Activated naive CD8-positive, alpha-beta T cell treated with anti-CD3 and anti-CD28 coated beads, Interleukin-2, amount 10 ng/mL, durations not matched to agents 7 days and 5 days (primary cell): ENCODE data around the gene FOXE3. TPM values are rescaled to one million over a fixed set of nuclear protein-coding genes. Genes with fewer than 3 reads are reported as not detected.
"Not testable (repeated sequence)": the region's sequence is repeated elsewhere in the genome, so short reads cannot be mapped to it uniquely, and the experiment has no call there.

Experiments used
- ATAC-seq: fragments of 150-1000 bp; cut with Tn5 transposase; one replicate; pipeline ENCODE4 v1.10.0; 2021; ENCODE audit warnings: low read depth, moderate library complexity
- POLR2A ChIA-PET: fragments of 350-600 bp; sonication (Branson Sonifier 250); formaldehyde crosslinking; loops from one replicate; lab custom pipeline; 2021; ENCODE audit warnings: antibody characterized with exemption; lab: Charles Lee
- DNase-seq: peaks from one replicate; pipeline ENCODE4 v3.0.0; 2021
- H3K27ac Mint-ChIP-seq: one replicate; pipeline ENCODE4 v1.8.0; 2022; ENCODE audit warnings: mild to moderate bottlenecking, mixed read lengths
- H3K27me3 Mint-ChIP-seq: one replicate; pipeline ENCODE4 v1.8.0; 2022; ENCODE audit warnings: mild to moderate bottlenecking, moderate library complexity, mixed read lengths
- H3K36me3 Mint-ChIP-seq: one replicate; pipeline ENCODE4 v1.8.0; 2021; ENCODE audit warnings: mild to moderate bottlenecking, mixed read lengths
- H3K4me1 Mint-ChIP-seq: one replicate; pipeline ENCODE4 v1.8.0; 2021; ENCODE audit warnings: mixed read lengths
- H3K4me3 Mint-ChIP-seq: one replicate; pipeline ENCODE4 v1.8.0; 2022; ENCODE audit warnings: mild to moderate bottlenecking, moderate library complexity, mixed read lengths
- H3K9me3 Mint-ChIP-seq: one replicate; pipeline ENCODE4 v1.8.0; 2021; ENCODE audit warnings: mixed read lengths
- total RNA-seq, 2 experiments: library from RNA; stranded (reverse); gene quantifications; one replicate each; pipeline ENCODE4 v1.2.3, GENCODE V29; 2021

Gene FOXE3
- total RNA-seq, 2 experiments from 2014 or later, result not detected

DNA sequence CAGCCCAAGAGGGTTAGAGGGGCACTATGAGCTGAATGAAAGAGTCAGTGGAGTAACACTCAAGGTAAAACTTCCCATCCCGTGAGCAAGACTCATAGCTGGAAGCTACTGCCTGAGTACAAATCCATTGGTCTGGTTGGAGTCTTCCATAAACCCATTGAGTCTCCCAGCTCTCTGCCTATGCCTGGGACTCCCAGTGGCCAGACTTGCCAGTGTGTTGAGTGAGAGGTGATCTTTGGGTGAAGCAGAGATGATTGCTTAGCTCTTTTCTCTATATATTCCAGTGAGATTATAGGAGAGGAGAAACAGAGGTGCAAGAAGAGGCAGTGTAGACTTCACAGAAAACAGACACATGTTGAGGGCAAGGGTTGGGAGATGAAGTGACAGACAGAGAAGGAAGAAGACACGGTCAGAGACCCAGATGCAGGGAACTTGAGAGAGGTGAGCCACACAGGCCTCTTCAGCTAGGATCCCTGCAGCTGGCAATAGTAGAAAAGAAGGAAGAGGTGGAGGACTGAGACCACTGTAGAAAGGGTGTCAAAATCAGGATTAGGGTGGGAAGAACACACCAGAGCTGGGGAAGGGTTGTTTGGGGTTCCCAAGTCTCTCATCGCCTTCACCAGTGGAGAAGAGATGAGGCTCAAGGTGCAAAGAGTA, 25.5 kb downstream of the FOXE3 start:
- Mint-ChIP-seq H3K4me3 (no peak overlapping the region), H3K27ac (no peak overlapping the region), H3K4me1 (peaks cover 11% of the 10 kb centered on the region), H3K27me3 (peaks cover 21% of the 10 kb centered on the region), H3K9me3 (no peaks in the 10 kb centered on the region), H3K36me3 (no peaks in the 10 kb centered on the region)
- POLR2A ChIA-PET, result no interaction called here
- ATAC-seq (no peak), DNase-seq (no peak)

DNA sequence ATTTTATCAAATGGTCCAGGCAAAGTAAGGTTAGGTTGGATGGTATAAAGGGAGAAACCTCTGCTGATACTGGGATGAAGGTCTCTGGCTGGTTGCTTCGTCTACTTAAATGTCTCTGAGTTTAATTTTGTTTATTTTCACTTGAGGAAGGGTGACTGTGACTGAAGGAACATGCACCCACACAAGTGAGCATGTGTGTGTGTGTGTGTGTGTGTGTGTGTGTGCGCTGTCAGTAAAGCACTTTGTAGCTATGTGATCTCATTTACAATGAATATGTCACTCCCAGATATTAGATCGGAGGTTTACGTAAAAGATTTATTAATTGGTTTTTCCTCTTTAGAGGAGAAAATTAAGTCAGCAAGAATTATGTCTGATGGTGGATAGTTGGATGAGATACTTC, 26.1 kb downstream of the FOXE3 start:
- H3K9me3 Mint-ChIP-seq, result no peaks in the 10 kb centered on the region

DNA sequence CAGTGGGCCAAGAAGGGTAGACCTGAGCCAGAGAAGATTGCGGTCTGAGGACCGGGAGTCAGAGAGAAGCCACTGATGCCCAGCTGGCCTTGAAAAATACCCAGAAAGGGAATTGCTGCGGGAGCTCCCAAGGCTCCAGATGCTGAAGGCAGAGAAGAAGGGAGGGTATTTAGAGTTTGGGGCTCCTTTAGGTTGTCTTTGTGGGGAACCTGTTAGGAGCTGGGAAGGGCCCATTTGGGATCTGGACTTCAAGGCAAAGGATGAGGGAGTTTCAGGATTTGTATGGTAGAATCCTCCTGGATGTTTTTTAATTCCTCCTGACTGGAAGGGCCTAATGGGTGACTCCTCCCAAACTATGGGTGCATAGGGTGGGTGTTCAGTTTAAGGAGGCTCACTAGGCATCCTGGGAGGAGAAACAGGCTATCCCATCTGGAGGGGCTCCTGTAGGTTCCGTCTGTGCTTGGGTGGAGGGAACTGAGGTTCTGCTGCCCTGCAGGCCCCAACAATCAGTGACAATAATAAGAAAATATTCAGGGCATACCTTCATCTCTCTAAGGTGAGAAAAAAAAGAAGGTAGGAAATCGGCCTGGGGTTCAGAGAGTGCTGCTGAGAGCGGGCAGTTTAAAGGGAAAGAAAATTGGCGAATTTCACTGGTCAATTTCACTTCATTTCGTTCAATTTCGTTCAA, 26.9 kb downstream of the FOXE3 start:
- no peaks in the 10 kb centered on the region for H3K9me3 Mint-ChIP-seq
- H3K27ac Mint-ChIP-seq, result peak overlapping the region; percentile 32
- ATAC-seq (no peak), DNase-seq (no peak)
- peaks cover 31% of the 10 kb centered on the region for H3K27me3 Mint-ChIP-seq
- POLR2A ChIA-PET, result no interaction called here
- no peaks in the 10 kb centered on the region for H3K36me3 Mint-ChIP-seq
- no peak overlapping the region for H3K4me3 Mint-ChIP-seq
- H3K4me1 Mint-ChIP-seq, result peaks cover 10% of the 10 kb centered on the region

More for the DNA sequence above, 26.1 kb downstream of the FOXE3 start:
- Mint-ChIP-seq H3K27me3 (peaks cover 27% of the 10 kb centered on the region), H3K4me1 (peaks cover 10% of the 10 kb centered on the region), H3K27ac (no peak overlapping the region), H3K4me3 (no peak overlapping the region), H3K36me3 (no peaks in the 10 kb centered on the region)
- POLR2A ChIA-PET, result no interaction called here
- no peak for DNase-seq
- ATAC-seq, result no peak

DNA sequence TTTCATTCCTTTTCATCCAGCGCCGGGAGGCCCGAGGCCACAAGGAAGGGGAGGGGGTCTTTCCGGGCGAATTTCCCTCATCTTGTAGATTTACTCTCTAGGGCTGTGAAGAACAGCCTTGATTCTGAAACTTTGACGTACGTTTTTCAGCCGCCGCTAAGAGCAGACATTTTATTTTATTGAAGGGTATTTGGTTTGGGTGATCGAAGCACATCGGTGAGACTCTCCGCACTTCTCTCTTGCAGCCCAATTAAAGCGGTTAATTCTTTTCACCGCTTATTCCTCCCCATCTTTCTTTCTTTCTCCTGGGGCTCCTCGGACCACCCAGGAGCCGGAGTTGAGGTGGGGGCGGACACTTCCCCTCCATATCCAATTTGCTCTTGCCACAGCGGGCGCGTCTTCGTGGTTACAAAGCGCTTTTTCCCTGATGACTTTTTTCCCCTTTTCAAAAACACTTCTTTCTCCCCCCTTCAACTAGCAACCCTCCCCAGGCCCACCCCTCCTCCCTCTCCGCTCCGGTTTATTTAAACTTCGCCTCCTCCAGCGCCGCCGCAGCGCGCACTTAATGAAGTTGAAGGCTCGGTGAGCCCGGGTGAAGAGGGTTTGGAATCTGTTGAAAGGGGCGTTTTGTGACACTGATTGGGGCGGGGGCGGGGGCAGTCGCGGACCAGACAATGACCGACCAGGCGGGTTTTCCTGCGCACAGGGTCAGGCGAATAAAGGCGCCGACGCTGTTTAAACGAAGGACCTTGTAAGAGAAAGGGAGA, 27.6 kb downstream of the FOXE3 start:
- no peaks in the 10 kb centered on the region for H3K36me3 Mint-ChIP-seq
- H3K4me3 Mint-ChIP-seq, result peak overlapping the region; percentile 56
- H3K9me3 Mint-ChIP-seq, result no peaks in the 10 kb centered on the region
- peak overlapping the region; percentile 63 for H3K27ac Mint-ChIP-seq
- H3K27me3 Mint-ChIP-seq, result peaks cover 36% of the 10 kb centered on the region
- DNase-seq (no peak), ATAC-seq (no peak)
- peaks cover 10% of the 10 kb centered on the region for H3K4me1 Mint-ChIP-seq
- POLR2A ChIA-PET, result no interaction called here

DNA sequence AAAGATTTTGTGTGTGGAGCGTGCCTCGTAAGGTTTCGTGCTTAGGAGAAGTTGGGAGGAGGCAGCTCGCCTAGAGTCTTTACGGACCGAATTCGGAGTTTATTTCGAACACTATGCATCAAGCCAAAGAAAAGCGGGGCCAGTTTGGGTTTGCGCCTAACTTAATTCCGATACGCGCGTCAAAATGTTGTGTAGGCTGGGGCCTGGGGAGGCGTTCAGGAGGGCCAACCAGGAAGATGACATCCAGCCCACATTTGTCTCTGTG, 28.1 kb downstream of the FOXE3 start:
- Mint-ChIP-seq H3K36me3 (no peaks in the 10 kb centered on the region), H3K27ac (peak overlapping the region; percentile 63), H3K4me1 (peaks cover 10% of the 10 kb centered on the region), H3K4me3 (peak overlapping the region; percentile 56), H3K9me3 (no peaks in the 10 kb centered on the region), H3K27me3 (peaks cover 41% of the 10 kb centered on the region)
- ATAC-seq (no peak), DNase-seq (no peak)
- POLR2A ChIA-PET, result no interaction called here

DNA sequence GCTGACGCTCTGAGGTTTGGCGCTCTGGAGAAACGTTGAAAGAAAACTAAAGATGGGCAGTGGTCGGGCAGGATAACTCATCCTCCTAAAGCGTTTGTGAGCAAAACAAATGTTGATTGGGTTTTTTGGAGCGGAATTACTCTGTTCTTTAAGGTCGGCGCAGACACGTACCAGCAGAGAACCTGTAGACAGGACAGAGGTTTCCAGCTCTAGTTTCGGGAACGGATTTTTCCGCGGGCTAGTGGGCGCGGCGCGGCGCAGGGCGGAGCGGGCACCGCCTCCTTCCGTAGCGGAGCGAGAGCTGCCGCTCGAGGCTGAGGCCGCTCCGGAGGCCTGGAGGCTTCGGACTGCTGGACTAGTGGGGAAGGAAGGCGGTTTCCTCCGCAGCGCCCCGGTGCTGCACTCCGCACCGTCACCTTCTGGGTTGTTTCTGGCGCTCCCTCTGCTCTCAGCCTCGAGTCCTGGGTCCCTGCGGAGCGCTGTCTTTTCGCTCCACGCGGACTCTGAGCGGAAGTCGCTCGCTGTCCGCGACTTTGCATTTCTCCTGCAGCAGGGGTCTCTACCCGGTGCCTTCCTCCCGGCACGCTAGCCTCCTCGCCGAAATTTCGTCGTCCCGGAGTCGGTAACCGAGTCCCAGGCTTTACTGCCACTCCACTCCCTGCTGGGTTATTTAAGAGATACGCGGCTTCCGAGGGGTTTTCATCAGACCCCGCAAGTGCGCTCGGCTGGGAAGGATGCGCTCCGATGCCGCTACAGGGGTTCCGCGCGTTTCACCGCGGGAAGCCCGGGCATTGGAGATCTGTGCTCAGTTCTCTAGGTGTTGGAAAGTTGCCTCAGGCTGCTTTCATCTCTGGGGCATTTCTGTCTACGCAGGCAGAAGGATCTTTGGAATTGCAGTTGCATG, 28.7 kb downstream of the FOXE3 start:
- DNase-seq (peak; percentile 61), ATAC-seq (peak; percentile 64)
- H3K36me3 Mint-ChIP-seq, result no peaks in the 10 kb centered on the region
- peaks cover 47% of the 10 kb centered on the region for H3K27me3 Mint-ChIP-seq
- H3K4me1 Mint-ChIP-seq, result peaks cover 10% of the 10 kb centered on the region
- POLR2A ChIA-PET, result no interaction called here
- peak overlapping the region; percentile 63 for H3K27ac Mint-ChIP-seq
- peak overlapping the region; percentile 56 for H3K4me3 Mint-ChIP-seq
- no peaks in the 10 kb centered on the region for H3K9me3 Mint-ChIP-seq

DNA sequence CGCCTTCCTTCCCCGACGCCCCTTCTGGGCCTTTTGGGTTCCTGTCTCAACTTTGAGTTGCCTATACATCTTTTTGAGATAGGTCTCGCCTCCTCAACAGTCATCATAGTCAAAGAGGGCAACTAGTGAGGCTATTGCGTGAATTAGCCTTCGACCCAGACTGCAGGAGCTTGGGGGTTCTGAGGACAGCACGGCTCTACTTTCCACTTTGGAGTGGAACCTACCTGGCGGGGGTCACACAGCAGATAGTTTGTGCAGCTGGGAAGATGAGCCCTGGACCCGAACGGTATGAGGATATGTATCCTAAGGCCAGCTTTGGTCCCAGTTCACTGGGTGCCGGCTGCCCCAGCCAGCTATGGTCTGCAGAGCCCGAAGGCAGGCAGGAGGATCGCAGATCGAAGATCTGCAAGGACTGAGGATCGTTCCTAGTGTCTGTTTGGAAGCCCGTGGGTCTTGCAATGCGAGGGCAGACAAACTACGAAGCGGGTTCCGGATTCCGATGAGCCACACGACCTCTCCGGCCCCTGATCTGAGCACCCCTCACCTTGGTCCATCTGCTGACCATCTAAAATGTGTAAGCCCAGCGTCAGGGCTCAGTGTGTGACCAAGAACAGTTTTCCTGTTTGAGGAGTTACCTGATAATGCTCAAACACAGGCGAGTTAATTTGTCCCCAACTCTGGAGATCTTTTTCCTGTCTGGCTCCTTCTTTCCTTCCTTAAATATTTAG, 29.9 kb downstream of the FOXE3 start:
- Mint-ChIP-seq H3K27me3 (peaks cover 57% of the 10 kb centered on the region), H3K27ac (no peak overlapping the region), H3K9me3 (no peaks in the 10 kb centered on the region), H3K4me1 (peaks cover 10% of the 10 kb centered on the region), H3K36me3 (no peaks in the 10 kb centered on the region), H3K4me3 (no peak overlapping the region)
- POLR2A ChIA-PET, result no interaction called here
- ATAC-seq, result no peak
- no peak for DNase-seq

DNA sequence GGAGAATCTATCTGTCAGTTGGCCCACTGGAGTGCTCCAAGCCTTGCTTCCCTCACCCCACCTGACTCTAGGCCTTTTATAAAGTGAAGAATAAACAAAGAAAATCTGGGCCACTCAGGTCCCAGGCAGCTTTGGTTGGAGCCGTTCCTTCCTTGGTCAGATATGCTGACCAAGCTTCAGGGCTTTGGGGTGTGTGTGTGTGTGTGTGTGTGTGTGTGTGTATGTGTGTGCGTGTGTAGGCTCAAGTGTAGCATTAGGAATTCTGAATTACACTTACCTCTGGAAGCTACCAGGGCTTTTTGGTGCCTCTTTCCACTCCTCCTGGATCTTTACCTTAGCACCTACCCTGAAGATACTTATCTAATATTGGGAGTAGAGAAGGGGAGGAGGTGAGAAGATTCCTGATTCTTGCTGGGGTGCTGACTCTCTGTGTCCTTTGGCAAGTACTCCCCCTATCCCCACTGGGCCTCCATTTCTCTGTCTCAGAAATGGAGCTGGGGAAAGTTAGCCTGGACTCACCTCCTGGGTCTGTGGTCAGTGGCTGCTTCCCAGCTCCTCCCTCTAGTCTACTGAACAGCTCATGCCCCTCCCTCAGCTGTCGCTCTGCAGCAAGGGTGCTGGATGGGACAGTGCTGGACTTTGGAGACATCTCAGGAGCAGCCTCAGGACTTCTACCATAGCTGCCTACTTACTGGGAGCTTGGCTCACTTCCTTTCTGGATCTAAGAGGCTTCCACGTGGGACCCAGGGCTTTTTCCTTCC, 32.6 kb downstream of the FOXE3 start:
- no peak overlapping the region for H3K27ac Mint-ChIP-seq
- no peaks in the 10 kb centered on the region for H3K36me3 Mint-ChIP-seq
- H3K9me3 Mint-ChIP-seq, result no peaks in the 10 kb centered on the region
- DNase-seq (no peak), ATAC-seq (no peak)
- peaks cover 67% of the 10 kb centered on the region for H3K27me3 Mint-ChIP-seq
- H3K4me1 Mint-ChIP-seq, result peaks cover 10% of the 10 kb centered on the region
- H3K4me3 Mint-ChIP-seq, result no peak overlapping the region
- POLR2A ChIA-PET, result no interaction called here

DNA sequence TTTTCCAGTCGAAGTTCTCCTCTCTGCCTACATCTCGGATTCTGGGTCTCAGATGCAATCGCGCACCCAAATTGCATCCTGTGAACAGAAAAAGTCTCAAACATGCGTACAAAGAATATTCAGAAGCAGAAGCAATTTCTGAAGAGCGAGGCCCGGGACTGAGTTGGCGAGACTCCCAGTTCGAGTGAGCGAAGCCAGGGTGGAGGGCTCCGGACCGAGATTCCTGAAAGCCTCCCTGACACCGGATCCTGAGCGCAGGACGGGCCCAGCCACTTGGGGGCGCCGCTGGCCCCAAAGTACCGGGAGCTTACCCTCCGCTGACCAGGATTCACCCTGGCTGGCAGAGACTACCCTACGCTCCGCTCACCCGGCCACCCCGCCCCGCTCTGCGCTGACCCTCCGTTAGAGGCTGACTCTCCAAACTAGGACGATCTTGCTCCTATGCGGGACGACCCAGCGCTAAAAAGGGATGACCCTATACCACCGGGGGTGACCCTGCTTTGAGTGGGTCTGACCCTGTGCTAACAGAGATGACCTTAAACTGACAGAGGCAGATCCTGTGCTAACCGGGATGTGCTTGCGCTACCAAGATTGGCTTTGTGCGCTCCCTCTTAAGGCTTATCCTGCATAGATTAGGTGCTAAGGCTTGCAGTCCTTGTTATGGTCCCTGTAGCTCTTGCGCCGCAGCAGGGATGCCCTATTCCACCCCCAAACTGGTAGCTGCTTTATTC, 33.9 kb downstream of the FOXE3 start:
- Mint-ChIP-seq H3K9me3 (no peaks in the 10 kb centered on the region), H3K4me1 (peaks cover 4% of the 10 kb centered on the region), H3K27ac (no peak overlapping the region), H3K27me3 (peaks cover 64% of the 10 kb centered on the region), H3K4me3 (no peak overlapping the region), H3K36me3 (no peaks in the 10 kb centered on the region)
- DNase-seq, result no peak
- ATAC-seq, result no peak
- POLR2A ChIA-PET, result interaction anchor here (1.1 kb wide), 1 partner anchor 12 kb away, joined by 3 read pairs; the partner anchor contains the start of gene FOXD2

DNA sequence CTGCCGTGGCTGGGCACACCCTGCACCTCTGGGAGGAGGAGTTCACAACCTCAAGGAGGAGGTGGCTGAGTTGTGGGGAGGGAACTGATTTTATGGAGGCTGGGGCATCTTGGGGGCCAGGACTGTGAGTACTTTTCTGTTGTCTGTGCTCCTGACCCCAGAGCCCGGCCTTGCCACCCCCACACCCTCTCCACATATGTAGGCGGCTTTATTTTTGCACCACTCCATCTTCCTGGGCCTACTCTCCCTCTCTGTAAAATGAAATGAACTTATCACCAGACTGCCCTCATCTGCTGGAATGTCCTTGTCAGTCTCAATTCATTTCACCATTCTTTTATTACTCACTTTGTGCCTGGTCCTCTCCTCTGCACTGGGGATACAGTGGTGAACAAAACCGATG, 34.5 kb downstream of the FOXE3 start:
- no peak for ATAC-seq
- no peak for DNase-seq
- Mint-ChIP-seq H3K9me3 (no peaks in the 10 kb centered on the region), H3K36me3 (no peaks in the 10 kb centered on the region), H3K27me3 (peaks cover 58% of the 10 kb centered on the region), H3K4me3 (no peak overlapping the region), H3K4me1 (peaks cover 1% of the 10 kb centered on the region), H3K27ac (no peak overlapping the region)
- POLR2A ChIA-PET, result no interaction called here

DNA sequence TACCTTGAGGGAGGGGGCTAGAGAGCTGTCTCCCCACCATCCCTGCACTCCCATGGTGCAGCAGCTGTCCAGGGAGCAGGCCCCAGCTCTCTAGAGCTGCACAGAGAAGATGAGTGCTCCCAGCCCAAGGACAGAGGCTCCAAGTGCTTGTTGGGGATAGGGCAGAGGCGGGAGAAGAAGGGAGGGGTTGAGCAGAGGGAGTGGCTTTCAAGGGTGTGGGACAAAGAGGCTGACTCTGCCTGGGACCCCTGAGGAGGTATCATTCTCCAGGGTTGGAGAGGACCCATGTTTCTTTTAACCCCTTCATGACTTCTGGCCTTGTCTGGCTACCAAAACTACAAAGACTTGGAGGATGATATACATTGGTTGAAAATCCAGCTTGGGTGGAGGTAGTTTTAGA, 36.3 kb downstream of the FOXE3 start:
- POLR2A ChIA-PET, result no interaction called here
- Mint-ChIP-seq H3K36me3 (no peaks in the 10 kb centered on the region), H3K4me1 (no peaks in the 10 kb centered on the region), H3K4me3 (no peak overlapping the region), H3K27me3 (peaks cover 40% of the 10 kb centered on the region), H3K9me3 (no peaks in the 10 kb centered on the region), H3K27ac (no peak overlapping the region)
- ATAC-seq, result no peak
- no peak for DNase-seq

DNA sequence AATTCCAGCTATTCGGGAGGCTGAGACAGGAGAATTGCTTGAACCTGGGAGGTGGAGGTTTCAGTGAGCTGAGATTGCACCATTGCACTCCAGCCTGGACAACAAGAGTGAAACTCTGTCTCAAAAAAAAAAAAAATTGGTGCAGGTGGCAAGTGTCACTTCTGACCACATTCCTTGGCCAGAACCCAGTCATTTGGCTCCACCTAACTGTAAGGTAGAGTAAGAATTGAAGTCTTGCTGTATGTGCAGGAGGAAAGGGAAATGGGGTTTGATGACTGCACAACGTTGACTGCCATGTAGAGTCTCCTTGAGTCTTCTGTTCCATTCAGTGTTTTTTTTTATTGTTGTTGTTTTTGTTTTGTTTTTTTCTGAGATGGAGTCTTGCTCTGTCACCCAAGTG, 37.8 kb downstream of the FOXE3 start:
- H3K36me3 Mint-ChIP-seq, DNase-seq, H3K9me3 Mint-ChIP-seq, H3K27ac Mint-ChIP-seq, H3K4me3 Mint-ChIP-seq, POLR2A ChIA-PET, ATAC-seq, H3K4me1 Mint-ChIP-seq: not testable (repeated sequence)
- peaks cover 33% of the 10 kb centered on the region for H3K27me3 Mint-ChIP-seq
